ENCODE measurements around the gene PWWP2B.

- no peak for TF ChIP-seq CTCF (IDR thresholded peaks at IDR 0.05; ENCODE audit: low read length)
- TF ChIP-seq EZH2 (IDR thresholded peaks at IDR 0.05; ENCODE audit: borderline replicate concordance, low read length) = no peak
These were observed 68.3 kb downstream of the PWWP2B start for GRCh38 chr10:132465193-132465888.

Measured in OCI-LY1 (cell line).